Hepatocyte (in vitro differentiated cells): Measurements from ENCODE around the gene CROCC2. TPM values are rescaled to one million over a fixed set of nuclear protein-coding genes. Genes with fewer than 3 reads are reported as not detected.

Source experiments
- DNase-seq: peaks from one replicate; pipeline ENCODE4 v3.0.0-alpha.2; 2016; ENCODE audit warnings: low spot score
- H2AFZ ChIP-seq: fragments of 200-600 bp; sonication (generic); 2 replicates; pipeline ENCODE4 v1.6.0; 2016; ENCODE audit warnings: antibody characterized with exemption, mild to moderate bottlenecking
- H3K27ac ChIP-seq: fragments of 200-600 bp; sonication (generic); 2 replicates; pipeline ENCODE4 v1.5.1; 2016; ENCODE audit warnings: mild to moderate bottlenecking
- H3K27me3 ChIP-seq: fragments of 200-600 bp; sonication (generic); 2 replicates; pipeline ENCODE4 v1.6.1; 2016
- H3K36me3 ChIP-seq: fragments of 200-600 bp; sonication (generic); replicated peaks from 2 replicates; pipeline ENCODE4 v1.5.1; 2016; ENCODE audit warnings: low read depth; ENCODE audit not compliant: insufficient read depth
- H3K4me1 ChIP-seq: fragments of 200-600 bp; sonication (generic); 2 replicates; pipeline ENCODE4 v1.5.1; 2016; ENCODE audit warnings: mild to moderate bottlenecking, moderate library complexity; ENCODE audit not compliant: insufficient read depth
- H3K4me2 ChIP-seq: fragments of 200-600 bp; sonication (generic); 2 replicates; pipeline ENCODE4 v1.6.0; 2016
- H3K4me3 ChIP-seq: fragments of 200-600 bp; sonication (generic); 2 replicates; pipeline ENCODE4 v1.5.1; 2016; ENCODE audit warnings: mild to moderate bottlenecking
- H3K79me2 ChIP-seq: fragments of 200-600 bp; sonication (generic); 2 replicates; pipeline ENCODE4 v1.6.0; 2017; ENCODE audit warnings: mild to moderate bottlenecking
- H3K9me2 ChIP-seq: fragments of 200-600 bp; sonication (generic); replicated peaks from 2 replicates; pipeline ENCODE4 v1.6.0; 2017; ENCODE audit warnings: mild to moderate bottlenecking; ENCODE audit not compliant: insufficient read depth
- H3K9me3 ChIP-seq: fragments of 200-600 bp; sonication (generic); 2 replicates; pipeline ENCODE4 v1.5.1; 2016; ENCODE audit warnings: low read depth, mild to moderate bottlenecking
- H4K20me1 ChIP-seq: fragments of 200-600 bp; sonication (generic); 2 replicates; pipeline ENCODE4 v1.6.0; 2016; ENCODE audit warnings: mild to moderate bottlenecking; ENCODE audit not compliant: insufficient read depth, poor library complexity, severe bottlenecking
- EZH2 ChIP-seq: fragments of 200-600 bp; sonication (generic); IDR thresholded peaks from 2 replicates; pipeline ENCODE4 v1.6.1; 2016; ENCODE audit warnings: antibody characterized with exemption, mild to moderate bottlenecking, borderline replicate concordance
- EZH2phosphoT487 ChIP-seq: fragments of 200-600 bp; sonication (generic); IDR thresholded peaks from one replicate; pipeline ENCODE4 v1.6.1; 2018; ENCODE audit warnings: antibody characterized with exemption, mild to moderate bottlenecking, low read depth, moderate library complexity; ENCODE audit not compliant: unreplicated experiment, severe bottlenecking
- WGBS: methylation state at CpG from one replicate; pipeline ENCODE4 v1.1.6; 2016; ENCODE audit warnings: low lambda C conversion rate; ENCODE audit errors: missing lambda C conversion rate; 5-methylcytosine and 5-hydroxymethylcytosine counted together
- polyA plus RNA-seq: library from polyadenylated mRNA; unstranded; fragments of >200 nt; fragmentation: Nextera tagmentation; extraction: Ambion mirVana; gene quantifications from 2 replicates; pipeline ENCODE4 v1.2.1, GENCODE V29; 2016
- total RNA-seq: library from RNA; depleted of rRNA; stranded (reverse); fragments of >200 nt; gene quantifications from 2 replicates; pipeline ENCODE4 v1.2.3, GENCODE V29; 2014
- TF ChIP-seq, protein P1 (sequence below): fragments of 200-600 bp; sonication (generic); IDR thresholded peaks from 2 replicates; pipeline ENCODE4 v1.5.1; 2016; ENCODE audit warnings: antibody characterized with exemption, mild to moderate bottlenecking; ENCODE audit not compliant: poor library complexity

CROCC2 gene
- total and polyA plus RNA-seq, 2 experiments from 2014 or later, result 0.04 to 0.10 TPM

DNA sequence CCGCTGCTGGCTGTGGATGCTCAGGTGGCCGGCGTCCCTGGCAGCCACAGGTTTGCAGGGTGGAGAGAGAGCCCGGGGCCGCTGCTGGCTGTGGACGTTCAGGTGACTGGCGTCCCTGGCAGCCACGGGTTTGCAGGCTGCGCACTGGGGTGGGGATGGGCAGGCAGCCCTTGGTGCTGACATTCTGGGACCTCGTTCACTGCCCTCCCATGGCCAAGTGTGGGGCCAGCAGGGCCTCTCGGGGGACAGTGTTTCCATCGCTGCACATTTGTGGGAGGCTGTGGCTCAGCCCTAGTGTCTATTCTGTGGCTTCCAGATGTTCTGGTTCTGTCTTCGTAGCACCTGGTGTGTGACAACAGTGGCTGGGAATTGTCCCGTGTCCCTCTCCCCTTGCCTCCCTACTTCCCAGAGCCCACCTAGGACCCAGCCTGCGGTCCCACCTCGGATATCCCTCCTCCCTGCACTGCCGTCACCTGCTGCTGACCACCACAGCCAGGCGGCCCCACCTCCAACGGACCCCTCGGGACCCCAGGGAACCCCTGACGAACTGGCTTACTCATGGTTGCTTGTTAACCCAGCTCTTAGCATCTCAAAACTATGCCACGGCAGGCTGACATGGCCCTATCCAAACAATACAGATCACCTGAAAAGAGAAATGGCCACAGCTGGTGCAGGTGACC lies 915 bp downstream of the CROCC2 start:
- Histone ChIP-seq H3K4me2 (no peak overlapping the region), H3K4me1 (no peaks in the 10 kb centered on the region), H3K79me2 (no peaks in the 10 kb centered on the region), H3K36me3 (no peaks in the 10 kb centered on the region), H4K20me1 (no peaks in the 10 kb centered on the region), H3K9me2 (no peaks in the 10 kb centered on the region), H3K27me3 (peaks cover 4% of the 10 kb centered on the region), H2AFZ (no peak overlapping the region), H3K4me3 (no peak overlapping the region), H3K9me3 (no peaks in the 10 kb centered on the region), H3K27ac (no peak overlapping the region)
- no peak for DNase-seq
- TF ChIP-seq EZH2 (no peak), EZH2phosphoT487 (no peak)
- TF ChIP-seq, protein P1, sequence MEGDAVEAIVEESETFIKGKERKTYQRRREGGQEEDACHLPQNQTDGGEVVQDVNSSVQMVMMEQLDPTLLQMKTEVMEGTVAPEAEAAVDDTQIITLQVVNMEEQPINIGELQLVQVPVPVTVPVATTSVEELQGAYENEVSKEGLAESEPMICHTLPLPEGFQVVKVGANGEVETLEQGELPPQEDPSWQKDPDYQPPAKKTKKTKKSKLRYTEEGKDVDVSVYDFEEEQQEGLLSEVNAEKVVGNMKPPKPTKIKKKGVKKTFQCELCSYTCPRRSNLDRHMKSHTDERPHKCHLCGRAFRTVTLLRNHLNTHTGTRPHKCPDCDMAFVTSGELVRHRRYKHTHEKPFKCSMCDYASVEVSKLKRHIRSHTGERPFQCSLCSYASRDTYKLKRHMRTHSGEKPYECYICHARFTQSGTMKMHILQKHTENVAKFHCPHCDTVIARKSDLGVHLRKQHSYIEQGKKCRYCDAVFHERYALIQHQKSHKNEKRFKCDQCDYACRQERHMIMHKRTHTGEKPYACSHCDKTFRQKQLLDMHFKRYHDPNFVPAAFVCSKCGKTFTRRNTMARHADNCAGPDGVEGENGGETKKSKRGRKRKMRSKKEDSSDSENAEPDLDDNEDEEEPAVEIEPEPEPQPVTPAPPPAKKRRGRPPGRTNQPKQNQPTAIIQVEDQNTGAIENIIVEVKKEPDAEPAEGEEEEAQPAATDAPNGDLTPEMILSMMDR, result no peak
- 89% methylated on average over 21 of the region's 22 CpGs for WGBS

GRCh38 chr2:240909216-240909974 lies 3.3 kb downstream of the CROCC2 start:
- H3K9me2 ChIP-seq, result no peaks in the 10 kb centered on the region
- H3K4me1 ChIP-seq, result peaks cover 10% of the 10 kb centered on the region
- TF ChIP-seq, protein P1, result no peak
- TF ChIP-seq EZH2 (no peak), EZH2phosphoT487 (no peak)
- no peak overlapping the region for H3K4me2 ChIP-seq
- no peaks in the 10 kb centered on the region for H3K36me3 ChIP-seq
- no peaks in the 10 kb centered on the region for H3K79me2 ChIP-seq
- no peaks in the 10 kb centered on the region for H3K9me3 ChIP-seq
- no peak overlapping the region for H3K4me3 ChIP-seq
- H3K27ac ChIP-seq, result no peak overlapping the region
- H4K20me1 ChIP-seq, result no peaks in the 10 kb centered on the region
- no peak overlapping the region for H2AFZ ChIP-seq
- WGBS, result 84% methylated on average over 15 of the region's 17 CpGs
- DNase-seq, result no peak
- peaks cover 4% of the 10 kb centered on the region for H3K27me3 ChIP-seq

GRCh38 chr2:240911641-240912265 lies 5.6 kb downstream of the CROCC2 start:
- Histone ChIP-seq H3K9me3 (no peaks in the 10 kb centered on the region), H2AFZ (no peak overlapping the region), H3K27me3 (peaks cover 11% of the 10 kb centered on the region), H3K27ac (no peak overlapping the region), H3K4me2 (no peak overlapping the region), H3K9me2 (no peaks in the 10 kb centered on the region), H4K20me1 (no peaks in the 10 kb centered on the region), H3K4me1 (peaks cover 11% of the 10 kb centered on the region), H3K36me3 (no peaks in the 10 kb centered on the region), H3K4me3 (no peak overlapping the region), H3K79me2 (no peaks in the 10 kb centered on the region)
- 78% methylated on average over 20 of the region's 20 CpGs for WGBS
- TF ChIP-seq, protein P1, result no peak
- no peak for TF ChIP-seq EZH2
- no peak for TF ChIP-seq EZH2phosphoT487
- DNase-seq, result no peak
